Measurements from ENCODE around the gene PGGHG. TPM values are rescaled to one million over a fixed set of nuclear protein-coding genes. Genes with fewer than 3 reads are reported as not detected.

PGGHG gene
- total RNA-seq, 1 donor from 2014 or later, result 2.4 TPM

DNA sequence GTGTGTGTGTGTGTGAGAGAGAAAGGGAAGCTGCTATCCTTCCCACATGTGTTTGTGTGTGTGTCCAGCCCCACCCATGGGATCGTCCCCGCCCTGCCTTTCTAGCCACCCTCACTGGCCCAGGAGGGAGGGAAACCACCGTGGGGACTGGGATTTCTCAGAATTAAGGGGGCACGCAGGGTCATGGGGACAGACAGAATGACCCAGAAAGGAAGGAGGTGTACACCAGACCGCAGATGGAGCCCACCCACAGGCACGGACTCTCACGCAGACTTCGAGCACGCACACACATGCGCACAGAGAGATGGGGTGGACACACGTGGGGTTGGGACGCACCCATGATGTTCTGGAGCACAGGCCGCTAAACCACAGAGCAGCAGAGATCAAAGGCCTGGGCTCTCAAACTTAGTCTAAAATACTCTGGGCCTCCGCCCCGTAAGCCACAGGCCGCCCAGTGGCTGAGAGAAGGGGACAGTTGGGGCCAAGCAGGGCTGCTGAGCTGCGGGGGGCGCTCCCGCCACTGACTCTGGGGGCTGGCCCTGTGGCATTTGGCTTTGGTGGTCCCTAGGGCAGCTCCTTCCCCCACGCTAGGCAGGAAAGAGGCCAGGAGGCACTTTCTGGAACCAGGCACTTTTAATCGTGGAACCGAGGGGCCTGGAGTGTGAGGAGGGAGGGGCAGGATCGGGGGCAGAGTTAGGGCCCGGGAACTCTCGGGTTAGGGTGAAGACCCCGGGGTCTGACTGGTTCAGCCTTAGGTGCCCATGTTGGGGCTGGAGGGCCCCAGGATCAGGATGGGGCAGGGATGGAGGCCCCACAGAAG lies 8.9 kb downstream of the PGGHG start:
- no peak for ATAC-seq

GRCh38 chr11:298406-299065 lies 9.6 kb downstream of the PGGHG start:
- ATAC-seq, result no peak

GRCh38 chr11:299081-299891 lies 10.4 kb downstream of the PGGHG start, which contains the start of gene IFITM5:
IFITM5 (minus strand) TSS chr11:299526; CDS start chr11:299490, 36 bp downstream.
- ATAC-seq, result no peak

DNA sequence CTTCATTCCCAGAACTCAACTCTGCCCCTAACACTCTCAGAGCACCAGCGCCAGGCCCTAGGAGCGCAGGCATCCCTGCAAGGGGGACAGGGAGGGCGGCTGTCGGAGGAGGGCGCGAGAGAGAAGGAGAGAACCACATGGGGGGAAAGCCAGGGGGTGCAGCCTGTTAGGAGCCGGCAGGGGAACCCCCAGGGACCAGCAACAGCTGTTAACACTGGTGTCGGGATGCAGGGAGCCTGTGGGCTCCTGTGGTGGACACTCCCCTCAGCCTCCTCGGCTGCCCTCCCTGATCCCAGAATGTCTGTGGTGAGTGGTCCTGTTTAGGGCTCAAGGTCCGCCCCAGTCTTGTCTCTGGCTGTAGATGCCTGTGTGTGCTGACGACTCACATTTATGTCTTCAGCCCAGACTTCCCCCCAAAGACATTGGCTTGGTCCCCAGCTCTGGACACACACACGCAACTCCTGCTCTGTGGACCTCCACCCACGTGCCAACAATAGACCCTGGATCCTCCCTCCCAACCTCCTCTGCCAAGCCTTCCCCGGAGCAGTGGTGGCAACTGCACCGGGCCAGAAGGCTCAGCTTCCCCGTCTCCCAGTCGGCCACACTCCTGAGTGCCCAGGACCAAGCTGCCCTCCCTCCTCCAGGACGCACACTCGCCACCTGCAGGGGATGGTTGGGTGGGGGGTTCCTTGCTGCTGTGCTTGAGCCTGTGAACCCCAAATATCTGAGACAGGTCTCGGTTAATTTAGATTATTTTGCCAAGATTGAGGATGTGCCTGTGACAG lies 11.2 kb downstream of the PGGHG start:
- ATAC-seq, result no peak

DNA sequence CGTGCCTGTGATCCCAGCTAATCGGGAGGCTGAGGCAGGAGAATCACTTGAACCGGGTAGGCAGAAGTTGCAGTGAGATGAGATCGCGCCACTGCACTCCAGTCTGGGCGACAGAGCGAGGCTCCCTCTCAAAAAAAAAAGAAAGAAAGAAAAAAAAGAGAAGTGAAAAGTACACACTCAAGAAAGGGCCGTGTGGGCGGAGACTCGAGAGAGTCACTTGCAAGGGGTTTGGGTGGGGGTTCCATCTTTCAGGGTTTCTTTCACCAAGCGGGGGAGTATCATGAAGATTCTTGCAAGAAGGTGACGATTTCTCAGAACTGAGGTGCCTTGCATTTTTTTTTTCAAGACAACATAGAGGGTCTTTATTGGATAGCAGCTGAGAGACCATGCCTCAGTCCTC lies 14.4 kb downstream of the PGGHG start:
- no peak for ATAC-seq

DNA sequence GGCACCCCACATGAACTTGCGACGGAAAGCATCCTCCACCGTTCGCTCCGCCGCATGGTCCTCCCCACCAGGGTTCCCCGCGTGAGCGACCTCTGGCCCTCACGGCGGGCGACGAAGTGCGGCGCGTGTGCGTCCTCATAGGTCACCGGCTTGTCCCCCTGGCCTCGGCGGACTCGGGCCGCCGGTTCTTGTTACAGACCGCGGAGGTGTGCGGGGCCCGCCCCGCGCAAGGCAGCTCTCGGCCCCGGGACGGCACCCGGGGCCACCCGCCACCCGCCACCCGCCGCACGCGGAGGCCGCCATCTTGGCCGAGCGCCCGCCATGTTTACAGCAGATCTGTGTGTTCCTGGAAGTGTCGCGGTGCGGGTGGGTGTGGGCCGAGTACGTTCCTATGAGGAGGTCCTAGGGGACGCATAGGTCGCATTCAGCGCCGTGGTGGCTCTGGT lies 15.2 kb downstream of the PGGHG start:
- no peak for ATAC-seq

GRCh38 chr11:304915-305843 lies 16.3 kb downstream of the PGGHG start:
- no peak for ATAC-seq

DNA sequence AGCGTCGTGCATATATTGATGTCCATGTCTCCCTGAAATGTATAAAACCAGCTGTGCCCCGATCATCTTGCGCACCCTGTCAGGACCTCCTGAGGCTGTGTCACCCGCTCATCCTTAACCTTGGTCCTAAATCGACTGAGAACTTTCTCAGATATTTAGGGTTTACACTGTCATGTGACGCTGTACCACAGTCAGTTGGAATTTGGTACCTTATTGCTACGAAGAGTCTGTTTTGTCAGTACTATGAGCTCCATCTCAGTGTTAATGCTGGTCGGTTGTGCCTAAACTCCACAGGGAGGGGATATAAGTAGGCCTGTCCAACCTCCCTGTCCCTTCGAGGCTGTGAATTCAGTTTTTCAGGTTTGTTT lies 16.9 kb downstream of the PGGHG start:
- no peak for ATAC-seq

DNA sequence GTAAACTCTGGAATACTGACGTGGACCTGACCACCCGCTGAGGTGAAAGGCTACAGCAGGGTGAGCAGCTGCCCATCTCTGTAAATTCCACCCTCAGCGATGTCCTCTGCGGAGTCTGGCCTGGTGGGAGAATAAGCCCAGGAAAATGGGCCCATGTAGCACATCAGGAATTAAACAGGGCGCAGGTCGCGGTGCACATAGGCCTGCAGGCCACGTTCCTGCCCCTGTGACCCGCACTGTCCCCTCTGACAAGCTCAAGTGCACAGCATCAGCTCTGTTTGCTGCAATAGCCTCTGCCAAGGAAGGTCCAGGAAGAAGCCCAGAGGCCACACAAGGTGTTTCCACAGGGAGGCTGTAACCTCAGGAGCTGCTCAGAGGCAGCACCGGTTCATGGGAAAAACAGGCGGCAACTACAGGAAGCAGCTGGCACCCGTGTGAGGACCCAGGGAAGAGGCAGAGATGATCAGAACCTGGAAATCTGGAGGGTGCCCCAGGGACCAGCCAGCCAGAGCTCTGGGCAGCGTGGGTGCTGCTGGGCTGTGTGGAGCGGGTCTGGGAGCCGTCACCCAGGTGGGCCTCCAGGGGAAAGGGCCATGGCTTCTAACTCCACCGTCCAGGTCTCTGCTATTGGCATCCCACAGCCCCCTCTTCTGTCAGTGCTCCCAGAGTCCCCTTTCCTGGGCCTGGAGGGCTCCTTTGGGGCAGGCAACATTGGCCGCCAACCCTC lies 17.9 kb downstream of the PGGHG start:
- no peak for ATAC-seq

DNA sequence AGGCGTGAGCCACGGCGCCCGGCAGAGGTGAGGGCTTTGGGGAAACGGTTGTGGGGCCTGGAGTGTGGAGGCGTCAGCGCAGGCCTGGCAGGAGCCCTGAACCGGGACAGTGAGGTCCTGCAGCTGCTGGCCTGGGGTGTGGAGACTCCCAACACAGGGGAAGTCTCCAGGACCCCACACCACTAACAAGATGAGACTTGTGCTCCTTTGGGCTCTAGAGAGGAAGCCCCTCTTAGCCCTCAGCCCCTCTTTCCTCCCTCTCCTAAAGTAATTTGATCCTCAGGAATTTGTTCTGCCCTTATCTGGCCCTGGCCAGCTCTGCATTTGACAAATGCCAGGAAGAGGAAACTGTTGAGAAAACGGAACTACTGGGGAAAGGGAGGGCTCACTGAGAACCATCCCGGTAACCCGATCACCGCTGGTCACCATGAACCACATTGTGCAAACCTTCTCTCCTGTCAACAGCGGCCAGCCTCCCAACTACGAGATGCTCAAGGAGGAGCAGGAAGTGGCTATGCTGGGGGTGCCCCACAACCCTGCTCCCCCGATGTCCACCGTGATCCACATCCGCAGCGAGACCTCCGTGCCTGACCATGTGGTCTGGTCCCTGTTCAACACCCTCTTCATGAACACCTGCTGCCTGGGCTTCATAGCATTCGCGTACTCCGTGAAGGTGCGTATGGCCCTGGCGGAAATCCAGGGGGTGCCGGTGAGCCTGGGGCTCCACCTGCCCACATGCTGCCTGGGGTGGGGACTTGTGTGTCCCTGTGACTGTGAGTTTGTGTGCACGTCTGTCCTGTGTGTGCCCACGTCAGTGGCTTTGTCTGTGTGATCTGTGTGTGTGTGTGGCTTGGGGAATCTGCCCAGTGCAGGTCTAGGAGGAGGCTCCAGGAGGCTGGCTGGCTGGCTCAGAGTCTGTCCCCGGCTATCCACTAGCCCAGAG lies 19.1 kb downstream of the PGGHG start, which contains the start of gene IFITM2:
Gene IFITM2 (plus strand): TSS at position 51 of the 943 bp plus-strand sequence. CDS start 377 bp downstream, at position 428.
- ATAC-seq, result peak; percentile 34

- peak; percentile 56 for ATAC-seq
Observed at GRCh38 chr11:308740-309665, 20.1 kb downstream of the PGGHG start.

DNA sequence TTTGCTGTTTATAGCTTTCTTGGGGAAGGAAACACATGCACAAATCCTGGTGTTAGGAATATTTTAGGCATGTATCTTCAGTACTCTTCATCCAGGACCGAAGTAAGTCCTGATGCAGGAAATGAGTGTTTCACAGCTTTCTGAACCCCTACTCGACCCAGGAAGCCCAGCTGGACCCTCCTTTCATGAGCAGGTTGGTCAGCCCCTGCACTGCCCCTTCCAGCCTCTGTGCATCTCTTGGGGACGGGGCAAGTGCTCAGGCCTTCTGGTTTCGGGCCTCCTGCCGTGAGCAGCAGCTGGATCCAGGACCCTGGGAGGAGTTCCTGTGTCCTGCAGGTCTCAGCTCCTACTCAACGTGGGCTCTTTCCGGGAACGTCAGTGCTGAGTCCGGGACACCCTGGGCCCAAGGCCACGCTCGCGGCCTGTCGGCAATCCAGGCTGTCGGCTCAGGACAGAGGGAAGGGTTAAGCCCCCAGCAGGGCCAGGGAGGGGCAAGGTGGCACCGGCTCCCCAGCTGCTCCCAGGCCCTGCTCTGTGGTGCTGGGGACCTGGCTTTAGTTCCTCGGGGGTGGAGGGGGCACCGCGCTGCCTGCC lies 21.1 kb downstream of the PGGHG start:
- peak; percentile 8 for ATAC-seq

DNA sequence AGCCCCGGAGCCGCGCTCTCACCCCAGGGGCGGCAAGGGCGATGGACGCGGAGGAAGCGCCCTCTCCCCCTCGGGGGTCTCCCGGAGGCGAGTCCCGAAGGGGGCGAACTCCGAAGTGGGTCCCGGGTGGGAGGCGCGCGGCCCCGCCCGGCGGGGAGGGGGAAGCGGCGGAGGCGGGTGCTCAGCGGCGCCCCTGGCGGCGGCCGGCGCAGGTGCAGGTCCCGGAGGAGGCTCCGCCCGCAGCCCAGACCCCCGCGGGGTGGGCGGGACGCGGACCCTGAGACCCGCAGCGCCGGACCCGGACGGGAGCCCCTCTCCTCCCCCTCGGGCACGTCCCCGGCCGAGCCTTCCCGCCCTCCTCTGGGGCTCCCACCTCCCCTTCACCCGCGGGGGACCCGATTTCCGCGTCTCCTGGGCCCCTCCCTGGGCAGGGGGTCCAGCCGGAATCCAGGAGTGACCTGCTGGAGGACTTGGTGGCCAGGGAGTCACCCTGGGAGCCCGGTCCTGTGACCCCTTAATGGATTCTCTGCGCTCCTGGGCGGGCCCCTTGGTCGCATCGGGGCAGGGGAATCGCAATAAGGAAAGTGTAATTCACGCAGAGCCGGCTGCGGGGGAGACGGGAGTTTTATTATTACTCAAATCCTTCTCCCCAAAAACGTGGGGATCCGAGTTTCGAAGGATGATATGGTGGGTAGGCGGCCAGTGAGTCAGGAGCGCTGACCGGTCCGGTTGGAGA lies 22.3 kb downstream of the PGGHG start:
- ATAC-seq, result peak; percentile 46

DNA sequence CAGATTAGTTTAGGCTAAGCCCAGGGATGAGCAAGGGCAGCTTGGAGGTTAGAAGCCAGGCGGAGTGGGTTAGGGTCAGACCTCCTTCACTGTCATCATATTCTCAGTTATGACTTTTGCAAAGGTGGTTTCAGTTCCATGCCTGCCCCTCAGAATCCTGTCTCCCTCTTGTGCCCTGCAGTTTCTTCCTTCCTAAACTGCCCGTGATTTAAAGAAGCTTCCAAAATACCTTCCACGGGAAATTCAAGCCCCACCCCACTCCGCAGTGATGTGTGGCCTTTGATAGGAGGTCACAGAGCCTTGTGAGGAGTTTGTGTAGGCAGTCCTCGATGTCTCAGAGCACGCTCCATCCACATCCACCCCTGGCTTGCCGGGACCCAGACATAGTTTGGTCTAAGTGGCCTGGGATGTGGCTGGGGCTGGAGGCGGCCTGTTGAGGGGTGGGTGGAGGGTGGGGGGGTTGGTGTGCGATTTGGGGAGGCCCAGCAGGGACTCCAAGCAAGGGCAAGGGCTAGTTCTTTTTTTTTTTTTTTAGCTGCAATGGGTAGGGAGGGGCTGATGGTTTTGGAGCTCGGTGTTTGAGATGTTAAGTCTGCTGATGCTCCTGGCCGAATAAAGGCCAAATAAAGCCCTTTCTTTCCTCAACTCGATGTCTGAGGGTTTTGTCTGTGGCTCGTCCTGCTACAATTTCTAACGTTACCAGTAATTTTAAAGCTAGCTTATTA lies 23.3 kb downstream of the PGGHG start:
- ATAC-seq, result no peak

DNA sequence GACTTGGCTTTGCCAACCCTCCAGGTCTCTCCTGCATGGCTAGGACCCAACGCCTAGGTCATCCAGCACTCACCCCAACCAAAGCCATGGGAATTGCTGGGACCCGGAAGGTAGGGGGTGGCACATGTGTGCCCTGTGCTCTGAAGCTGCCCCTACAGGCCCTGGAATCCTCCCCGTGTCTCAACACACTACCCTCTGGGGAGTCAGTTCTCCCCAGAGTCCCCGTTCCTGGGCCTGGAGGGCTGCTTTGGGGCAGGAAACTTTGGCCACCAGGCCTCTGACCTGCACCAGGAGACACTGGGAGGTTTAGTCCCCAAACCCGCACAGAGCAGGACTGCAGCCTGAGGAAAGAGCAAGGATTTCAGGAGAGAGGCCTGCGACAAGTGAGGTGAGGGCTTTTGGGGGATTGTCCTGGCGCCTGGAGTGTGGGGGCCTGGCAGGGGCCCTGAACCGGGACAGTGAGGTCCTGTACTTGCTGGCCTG lies 24.4 kb downstream of the PGGHG start:
- no peak for ATAC-seq

Measured in esophagus mucosa (tissue), 1 donor.